Body of pancreas (tissue), 4 donors: ENCODE measurements around the gene KRT79.

Experiments used
- POLR2A ChIP-seq, 3 donors: fragments of 450-650 bp; IDR thresholded peaks; one replicate each; pipeline ENCODE4 v1.6.1; 2016; ENCODE audit warnings: antibody characterized with exemption in 3 of 3, mild to moderate bottlenecking in 2 of 3
- TF ChIP-seq, protein P1 (sequence below), 7 experiments: fragments of 450-650 bp in 4 of 7; fragments of 200-600 bp in 3 of 7; sonication (generic) in 3 of 7; IDR thresholded peaks; one replicate each; pipeline ENCODE4 v1.5.1; 2016 to 2019; ENCODE audit warnings: antibody characterized with exemption in 7 of 7

DNA sequence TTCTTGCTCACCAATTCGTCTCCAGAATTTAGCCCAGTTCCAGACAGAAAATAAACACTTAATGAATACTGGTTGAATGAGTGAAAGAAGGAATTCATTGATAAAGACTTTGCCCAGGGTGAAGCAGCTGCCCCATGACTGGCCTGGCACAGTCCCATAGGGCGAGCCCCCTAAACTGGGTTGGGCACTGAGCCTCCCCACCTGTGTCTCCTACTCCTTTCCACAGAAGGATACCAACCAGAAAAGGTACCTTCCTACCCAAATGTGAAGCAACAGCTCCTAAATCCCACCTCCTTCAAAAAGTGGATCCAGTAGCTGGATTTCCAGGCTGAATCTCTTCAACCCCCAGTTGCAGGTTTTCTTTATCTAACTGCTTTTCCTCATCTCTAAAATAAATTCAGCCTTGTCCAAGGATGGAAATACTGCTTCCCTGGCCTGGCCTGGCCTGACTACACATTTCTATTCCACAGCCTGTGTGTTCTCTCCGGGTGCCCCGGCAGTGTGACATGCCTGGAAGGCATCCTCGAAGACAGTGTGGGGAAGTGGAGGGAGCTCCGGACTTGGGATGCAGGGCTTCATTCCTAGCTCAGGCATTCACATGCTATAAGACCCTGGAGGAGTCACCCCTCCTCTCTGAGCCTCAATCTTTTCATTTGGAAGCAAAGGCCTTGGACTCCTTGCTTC is 45.8 kb downstream of the KRT79 start:
- TF ChIP-seq, protein P1, sequence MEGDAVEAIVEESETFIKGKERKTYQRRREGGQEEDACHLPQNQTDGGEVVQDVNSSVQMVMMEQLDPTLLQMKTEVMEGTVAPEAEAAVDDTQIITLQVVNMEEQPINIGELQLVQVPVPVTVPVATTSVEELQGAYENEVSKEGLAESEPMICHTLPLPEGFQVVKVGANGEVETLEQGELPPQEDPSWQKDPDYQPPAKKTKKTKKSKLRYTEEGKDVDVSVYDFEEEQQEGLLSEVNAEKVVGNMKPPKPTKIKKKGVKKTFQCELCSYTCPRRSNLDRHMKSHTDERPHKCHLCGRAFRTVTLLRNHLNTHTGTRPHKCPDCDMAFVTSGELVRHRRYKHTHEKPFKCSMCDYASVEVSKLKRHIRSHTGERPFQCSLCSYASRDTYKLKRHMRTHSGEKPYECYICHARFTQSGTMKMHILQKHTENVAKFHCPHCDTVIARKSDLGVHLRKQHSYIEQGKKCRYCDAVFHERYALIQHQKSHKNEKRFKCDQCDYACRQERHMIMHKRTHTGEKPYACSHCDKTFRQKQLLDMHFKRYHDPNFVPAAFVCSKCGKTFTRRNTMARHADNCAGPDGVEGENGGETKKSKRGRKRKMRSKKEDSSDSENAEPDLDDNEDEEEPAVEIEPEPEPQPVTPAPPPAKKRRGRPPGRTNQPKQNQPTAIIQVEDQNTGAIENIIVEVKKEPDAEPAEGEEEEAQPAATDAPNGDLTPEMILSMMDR (IDR thresholded peaks at IDR 0.05): no peak
- no peak for TF ChIP-seq POLR2A (IDR thresholded peaks at IDR 0.05)
